HG03565 (cell line): Measurements from ENCODE around the gene SNAI3.

Experiments
- ATAC-seq: cut with Tn5 transposase; IDR thresholded peaks from one replicate; pipeline ENCODE4 v1.9.1; 2021; ENCODE audit warnings: mild to moderate bottlenecking, moderate library complexity; ENCODE audit not compliant: unreplicated experiment

Gene SNAI3

DNA sequence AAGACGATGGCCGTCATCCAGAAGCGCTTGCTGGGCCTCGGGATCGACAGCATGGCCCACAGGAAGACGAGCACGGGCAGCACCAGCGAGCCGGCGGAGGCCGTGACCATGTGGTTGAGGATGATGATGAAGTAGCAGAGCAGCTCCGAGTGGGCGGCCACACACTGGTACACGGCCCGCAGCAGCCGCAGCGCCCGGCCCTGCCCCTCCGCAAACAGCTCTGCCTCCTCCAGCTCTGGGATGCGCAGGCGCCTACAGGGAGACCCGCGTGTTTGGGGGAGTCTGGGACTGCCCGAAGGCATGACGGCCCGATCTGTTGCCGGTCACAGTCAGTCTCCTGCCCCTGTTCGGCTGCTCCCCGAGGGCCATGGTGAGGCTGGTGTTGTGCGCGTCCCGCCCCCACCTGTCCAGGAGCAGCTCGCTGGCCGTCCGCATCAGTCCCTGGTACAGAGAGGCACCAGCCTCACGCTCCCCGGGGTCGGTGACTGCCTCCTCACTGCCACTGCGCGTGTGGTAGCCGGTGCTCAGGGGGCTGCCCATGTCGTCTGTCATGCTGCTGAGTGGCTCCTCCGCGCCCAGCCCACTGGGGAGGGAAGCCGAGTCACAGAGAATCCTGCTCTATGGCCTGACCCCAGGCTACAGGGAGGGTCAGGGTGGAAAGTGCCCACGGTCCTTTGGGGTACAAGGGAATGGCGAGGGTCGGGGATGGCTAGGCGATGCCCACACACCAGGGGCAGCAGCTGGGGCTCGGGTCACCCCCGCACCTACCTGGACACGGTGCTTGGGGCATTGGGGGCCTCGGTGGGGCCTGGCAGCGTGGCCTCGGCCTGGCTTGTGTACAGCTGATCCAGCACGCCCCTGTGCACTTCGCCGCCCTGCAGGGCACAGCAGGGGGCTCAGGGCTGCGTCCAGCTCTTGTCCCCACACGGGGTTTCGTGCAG is 35.8 kb upstream of the SNAI3 start:
- ATAC-seq: no peak

DNA sequence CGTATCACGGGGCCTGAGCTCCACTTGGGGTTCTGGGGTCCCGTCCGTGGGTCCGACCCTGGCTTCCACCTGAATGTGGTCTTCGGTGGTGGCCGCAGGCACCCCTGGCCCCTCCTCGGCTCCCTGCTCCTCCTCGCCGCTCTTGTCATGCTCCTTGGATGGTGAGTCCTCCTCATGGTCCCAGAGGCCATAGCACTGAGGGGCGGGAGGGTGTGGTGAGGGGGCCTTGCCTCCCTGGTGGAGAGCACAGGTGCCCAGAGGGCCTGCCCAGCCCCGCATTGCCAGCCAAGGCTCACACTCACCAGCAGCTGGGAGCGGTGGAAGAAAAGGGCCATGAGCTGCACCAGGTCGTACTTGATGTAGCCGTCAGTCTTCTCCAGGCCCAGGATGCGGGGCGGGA is 34.9 kb upstream of the SNAI3 start:
- ATAC-seq: no peak

DNA sequence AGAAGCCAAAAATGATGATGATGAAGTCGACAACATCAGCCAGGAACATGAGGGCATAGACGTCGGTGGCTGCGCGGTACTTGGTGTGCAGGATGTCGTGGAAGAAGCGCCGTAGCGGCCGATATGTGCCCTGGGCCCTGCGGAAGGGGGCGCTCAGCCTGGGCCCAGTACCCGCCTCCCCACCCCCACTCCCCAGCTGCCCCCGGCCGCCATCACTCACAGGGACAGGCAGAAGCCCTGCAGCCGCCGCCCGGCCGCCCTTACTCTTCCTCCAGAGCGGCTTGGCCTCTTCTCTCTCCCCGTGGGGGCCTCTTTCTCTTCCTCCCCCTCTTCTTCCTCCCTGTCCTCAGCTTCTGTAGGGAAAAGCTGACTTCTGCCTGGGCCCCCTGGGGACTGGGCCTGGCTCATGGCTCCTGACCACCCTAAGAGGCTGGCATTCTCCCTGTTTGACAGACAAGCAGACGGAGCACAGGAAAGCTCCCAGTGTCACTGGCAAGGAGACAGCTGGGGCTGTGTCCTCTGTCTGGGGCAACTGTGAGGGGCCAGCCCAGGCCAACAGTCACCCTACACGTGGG is 34.2 kb upstream of the SNAI3 start:
- ATAC-seq: no peak

DNA sequence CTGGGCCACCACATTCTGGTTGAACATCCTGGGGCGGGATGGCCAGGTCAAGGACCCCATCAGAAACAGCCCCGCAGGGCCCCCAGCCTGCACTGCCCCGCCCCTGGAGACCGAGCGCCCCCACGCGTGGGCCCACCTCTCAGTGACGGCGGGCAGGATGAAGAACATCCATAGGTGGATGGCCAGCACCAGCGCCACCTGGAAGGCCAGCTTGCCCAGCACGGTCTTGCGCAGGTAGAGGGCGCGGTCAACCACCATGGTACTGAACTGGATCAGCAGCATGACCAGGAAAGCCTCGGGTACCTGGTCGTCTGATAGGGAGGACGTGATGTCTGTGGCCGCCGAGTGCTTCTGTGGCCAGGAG is 33.6 kb upstream of the SNAI3 start:
- no peak for ATAC-seq

DNA sequence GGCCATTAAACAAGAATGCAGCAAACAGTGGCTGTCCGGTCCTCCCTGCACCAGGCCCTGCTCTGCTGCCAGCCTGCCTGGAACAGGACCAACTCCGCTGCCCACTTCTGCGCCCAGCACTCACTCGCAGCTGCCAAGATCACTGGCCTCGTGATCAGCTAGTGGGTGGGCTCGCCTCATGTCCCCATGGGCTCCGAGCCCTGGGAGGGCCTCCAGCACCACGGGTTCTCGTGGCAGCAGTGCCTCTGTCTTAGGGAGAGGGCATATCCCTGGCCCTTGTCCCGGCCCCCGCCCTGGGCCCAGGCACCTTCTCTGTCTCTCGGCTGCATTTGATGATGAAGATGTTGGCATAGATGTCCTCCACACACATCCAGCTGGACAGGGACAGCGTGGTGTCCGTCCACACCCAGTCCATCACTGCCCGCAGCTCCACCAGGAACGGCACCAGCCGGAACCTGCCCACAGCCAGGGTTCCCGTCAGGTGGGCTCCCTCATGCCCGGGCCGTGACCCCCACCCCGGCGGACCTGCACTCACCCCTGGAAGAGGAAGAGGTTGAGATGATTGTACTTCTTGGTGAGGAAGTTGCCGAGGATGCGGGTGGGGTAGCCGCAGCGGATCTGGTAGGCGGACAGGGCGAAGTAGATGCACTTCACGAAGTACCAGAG is 33.1 kb upstream of the SNAI3 start:
- no peak for ATAC-seq

DNA sequence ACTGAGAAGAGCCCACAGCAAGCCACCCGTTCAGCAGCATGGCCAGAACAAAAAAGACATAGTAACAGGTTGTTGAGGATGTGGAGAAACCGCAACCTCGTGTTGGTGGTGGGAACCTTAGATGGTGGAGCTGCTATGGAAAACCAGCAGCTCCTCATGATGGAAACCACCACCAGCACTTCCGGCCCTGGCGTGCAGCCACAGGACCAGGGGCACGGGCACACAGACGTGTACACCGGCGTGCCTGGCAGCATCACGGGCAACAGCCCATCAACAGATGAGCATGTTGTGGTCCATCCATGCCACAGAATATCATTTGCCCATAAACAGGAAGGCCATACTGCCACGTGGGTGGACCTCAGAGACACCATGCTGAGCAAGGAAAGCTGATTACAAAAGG is 31.9 kb upstream of the SNAI3 start:
- no peak for ATAC-seq

DNA sequence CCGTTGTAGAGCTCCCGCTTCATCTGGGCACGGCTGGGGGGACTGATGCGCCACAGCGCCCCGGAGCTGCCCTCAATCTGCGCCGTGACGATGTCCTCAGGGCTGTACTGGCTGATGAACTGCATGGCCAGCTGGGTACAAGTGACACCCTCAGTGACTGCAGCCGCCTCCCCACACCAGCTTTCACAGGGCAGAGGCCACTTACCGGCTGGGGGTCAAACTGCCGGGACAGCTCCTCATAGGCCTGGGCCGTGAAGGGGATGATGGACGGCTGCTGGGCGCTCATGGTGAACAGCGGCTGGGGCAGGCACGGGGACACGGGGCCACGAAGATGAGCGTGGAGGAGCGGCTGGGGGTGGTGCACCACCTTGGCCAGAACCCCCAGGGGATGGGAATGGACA is 30.3 kb upstream of the SNAI3 start:
- ATAC-seq: no peak

DNA sequence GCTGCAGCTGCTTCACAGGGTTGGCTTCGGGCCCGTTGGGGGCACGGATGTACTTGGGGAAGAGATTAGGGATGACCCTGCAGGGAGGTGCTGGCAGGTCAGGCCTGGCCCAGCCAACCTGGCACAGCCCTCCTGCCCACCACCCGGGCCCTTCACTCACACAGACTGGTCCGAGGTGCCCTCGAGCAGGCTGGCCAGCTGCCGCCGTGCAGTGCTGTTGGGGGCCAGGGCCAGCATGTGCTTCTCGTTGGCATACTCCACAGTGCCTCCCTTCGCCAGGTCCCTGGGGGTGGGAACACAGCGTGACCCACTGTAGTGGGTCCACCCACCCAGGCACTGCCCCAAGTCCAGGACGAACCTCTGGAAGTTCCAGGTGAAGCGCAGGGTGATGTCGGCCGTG is 29.9 kb upstream of the SNAI3 start:
- no peak for ATAC-seq

DNA sequence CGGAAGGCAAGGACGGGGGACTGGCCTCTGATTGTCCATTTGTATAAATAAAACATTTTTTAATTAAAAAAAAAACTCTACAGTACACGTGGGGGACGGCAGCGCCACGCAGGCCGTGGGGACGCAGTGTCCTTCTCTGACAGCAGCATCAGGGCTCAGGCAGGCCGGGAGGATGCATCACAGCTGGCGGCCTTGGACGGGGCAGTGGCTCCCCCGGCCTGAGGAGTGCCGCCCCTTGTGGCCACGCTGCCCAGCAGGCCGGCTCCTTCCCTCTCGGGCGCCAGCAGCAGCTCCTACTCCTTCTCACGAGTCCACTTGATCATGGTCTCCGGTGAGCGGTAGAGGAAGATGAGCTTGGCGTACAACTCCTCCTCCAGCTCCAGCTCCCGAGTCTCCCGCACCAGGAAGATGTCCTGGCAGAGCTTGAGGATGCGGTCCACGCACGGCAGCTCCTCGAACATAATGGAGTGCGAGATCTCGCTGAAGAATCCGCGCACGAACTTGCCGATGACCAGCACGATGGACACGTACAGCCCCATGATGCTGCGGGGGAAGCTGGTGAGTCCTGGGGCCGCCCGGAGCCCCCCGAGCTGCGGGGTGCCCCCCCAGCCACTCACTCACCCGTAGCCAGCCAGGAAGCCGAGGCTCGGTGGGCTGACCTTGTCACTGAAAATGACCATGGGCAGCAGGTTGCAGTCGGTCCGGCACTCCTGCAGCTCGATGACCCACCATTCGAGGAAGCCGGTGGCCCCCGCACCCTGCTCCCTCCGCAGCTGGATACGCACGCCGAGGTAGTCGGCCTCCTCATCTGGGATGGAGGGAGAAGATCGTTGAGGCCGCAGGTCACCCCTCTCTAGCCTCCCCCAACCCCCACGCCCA is 29.2 kb upstream of the SNAI3 start:
- ATAC-seq: no peak

DNA sequence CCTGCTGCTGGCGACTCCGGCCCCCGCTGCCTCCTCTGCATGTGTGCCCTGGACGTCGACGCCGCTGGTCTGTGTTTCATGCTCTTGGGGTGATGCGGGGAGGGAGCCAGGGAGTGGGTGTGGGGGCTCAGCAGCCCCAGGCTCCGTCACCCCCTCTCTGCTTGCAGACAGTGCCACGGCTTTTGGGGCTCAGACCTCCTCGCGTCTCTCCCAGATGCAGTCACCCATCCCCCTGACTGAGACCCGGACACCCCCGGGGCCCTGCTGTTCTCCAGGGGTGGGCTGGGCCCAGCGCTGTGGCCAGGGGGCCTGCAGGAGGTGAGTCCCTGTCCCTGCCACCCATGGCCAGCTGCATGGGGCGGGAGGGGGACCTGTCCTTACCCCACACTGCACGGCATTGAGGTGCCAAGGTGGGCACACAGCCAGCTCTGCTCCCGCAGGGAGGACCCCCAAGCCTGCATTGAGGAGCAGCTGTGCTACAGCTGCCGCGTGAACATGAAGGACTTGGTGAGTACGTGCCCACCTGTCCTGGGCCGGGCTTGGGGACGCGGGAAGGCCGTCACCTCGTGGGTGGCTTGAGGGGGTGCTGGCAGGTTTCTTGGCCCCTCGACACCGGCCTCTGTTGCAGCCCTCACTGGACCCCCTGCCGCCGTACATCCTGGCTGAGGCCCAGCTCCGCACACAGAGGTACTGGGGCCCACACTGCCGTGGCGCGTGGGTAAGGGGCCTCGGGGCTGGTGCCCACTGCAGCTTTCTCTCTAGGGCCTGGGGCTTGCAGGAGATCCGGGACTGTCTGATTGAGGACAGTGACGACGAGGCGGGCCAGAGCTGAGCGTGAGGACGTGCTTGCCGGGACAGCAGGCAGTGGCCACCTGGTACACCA is 28.4 kb upstream of the SNAI3 start:
- no peak for ATAC-seq

DNA sequence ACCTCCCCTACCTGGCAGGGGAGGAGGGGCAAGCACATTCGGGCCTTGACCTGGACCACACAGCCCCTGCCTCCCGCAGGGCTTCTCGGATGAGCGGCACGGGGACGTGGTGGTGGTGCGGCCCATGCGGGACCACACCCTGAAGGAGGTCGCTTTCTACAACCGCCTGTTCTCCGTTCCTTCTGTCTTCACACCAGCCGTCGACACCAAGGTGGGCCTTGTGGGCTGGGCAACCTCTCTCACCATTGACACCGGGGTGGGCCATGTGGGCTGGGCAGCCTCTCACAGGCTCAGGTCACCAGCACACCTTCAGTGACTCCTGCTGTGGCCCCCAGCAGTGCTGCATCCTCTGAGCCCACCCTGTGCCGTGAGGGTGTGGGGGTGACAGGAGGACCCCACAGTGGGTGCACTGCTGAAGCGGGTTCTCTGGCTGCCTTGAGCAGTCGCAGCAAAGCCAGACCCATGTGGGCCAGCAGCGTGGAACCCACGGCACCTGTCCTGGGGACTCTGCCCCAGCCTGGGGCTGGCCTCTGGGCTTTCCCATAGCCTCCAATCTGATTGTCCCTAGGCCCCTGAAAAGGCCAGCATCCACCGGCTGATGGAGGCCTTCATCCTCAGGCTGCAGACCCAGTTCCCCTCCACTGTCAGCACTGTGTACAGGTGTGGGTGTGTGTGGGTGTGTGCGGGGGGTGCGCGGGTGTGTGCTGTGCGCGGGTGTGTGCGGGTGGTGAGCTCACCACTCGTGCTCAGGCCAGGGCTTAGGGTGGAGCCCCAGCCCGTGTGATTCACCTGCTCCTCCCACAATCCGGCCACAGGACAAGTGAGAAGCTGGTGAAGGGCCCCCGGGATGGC is 27.5 kb upstream of the SNAI3 start:
- ATAC-seq: no peak

DNA sequence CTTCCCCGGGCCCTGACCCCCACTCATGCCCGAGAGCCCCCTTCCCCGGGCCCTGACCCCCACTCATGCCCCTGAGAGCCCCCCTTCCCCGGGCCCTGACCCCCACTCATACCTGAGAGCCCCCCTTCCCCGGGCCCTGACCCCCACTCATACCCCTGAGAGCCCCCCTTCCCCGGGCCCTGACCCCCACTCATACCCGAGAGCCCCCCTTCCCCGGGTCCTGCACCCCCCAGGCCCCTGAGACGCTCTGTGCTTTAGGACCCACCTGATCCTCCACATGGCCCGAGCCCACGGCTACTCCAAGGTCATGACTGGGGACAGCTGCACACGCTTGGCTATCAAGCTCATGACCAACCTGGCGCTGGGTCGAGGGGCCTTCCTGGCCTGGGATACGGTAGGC is 26.7 kb upstream of the SNAI3 start:
- ATAC-seq: no peak

DNA sequence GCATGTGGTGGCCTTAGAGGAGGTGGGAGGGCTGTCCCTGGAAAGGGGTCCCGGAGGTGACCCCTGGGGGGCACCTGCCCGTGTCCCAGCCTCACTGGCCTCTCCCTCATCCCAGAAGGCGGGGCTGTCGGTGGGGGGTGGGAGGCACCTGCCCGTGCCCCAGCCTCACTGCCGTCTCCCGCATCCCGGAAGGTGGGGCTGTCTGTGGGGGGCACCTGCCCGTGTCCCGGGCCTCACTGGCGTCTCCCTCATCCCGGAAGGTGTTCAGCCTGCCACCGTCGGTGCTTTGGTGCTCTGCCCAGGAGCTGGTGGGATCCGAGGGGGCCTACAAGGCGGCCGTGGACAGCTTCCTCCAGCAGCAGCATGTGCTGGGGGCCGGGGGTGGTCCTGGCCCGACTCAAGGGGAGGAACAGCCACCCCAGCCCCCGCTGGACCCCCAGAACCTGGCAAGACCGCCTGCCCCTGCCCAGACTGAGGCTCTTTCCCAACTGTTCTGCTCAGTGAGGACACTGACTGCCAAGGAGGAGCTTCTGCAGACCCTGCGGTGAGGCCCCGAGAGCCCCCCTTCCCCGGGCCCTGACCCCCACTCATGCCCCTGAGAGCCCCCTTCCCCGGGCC is 26.2 kb upstream of the SNAI3 start:
- no peak for ATAC-seq

DNA sequence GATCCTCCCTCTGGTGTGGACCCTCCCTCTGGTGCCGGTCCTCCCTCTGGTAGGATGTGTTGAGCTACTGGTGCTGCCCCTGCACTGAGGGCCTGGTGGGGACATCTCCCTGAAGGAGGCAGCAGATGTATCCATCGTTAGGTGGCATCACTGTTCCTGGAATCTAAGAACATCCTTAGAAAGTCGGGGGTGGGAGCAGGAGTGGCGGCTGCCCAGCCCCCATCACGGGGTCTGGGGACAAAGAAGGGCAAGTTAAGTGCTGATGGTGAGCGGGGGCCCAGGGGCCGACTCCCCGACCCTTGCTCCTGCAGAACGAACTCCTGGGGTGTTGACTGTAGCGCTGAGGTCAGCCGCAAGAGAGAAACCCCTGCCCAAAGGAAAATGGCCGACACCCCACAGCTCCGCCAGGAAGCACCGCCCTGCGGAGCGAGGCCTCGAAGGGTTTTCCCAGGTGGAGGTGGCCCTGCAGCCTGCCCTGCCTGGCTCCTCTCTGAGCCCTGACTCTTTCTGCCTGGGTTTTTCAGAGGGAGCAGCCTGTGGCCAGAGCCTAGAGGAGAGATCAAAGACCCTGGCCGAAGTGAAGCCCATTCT is 25.5 kb upstream of the SNAI3 start:
- no peak for ATAC-seq

DNA sequence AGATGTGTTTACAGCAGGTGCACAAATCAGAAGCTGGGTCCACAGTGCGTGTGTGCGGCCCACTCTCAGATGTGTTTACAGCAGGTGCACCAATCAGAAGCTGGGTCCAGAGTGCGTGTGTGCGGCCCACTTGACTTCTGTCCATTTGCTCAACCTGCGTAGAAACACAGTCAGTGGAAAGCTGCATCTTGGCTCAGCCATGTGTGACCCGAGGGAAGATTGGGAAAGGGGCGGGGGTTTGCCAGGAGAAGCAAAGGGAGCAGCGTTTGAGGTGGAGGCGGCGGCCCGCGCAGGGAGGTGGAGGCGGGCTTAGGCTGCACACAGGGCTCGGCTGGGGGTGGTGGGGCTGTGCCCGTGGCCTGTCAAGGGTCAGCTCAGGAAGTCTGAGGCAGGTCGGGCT is 24.2 kb upstream of the SNAI3 start:
- no peak for ATAC-seq

DNA sequence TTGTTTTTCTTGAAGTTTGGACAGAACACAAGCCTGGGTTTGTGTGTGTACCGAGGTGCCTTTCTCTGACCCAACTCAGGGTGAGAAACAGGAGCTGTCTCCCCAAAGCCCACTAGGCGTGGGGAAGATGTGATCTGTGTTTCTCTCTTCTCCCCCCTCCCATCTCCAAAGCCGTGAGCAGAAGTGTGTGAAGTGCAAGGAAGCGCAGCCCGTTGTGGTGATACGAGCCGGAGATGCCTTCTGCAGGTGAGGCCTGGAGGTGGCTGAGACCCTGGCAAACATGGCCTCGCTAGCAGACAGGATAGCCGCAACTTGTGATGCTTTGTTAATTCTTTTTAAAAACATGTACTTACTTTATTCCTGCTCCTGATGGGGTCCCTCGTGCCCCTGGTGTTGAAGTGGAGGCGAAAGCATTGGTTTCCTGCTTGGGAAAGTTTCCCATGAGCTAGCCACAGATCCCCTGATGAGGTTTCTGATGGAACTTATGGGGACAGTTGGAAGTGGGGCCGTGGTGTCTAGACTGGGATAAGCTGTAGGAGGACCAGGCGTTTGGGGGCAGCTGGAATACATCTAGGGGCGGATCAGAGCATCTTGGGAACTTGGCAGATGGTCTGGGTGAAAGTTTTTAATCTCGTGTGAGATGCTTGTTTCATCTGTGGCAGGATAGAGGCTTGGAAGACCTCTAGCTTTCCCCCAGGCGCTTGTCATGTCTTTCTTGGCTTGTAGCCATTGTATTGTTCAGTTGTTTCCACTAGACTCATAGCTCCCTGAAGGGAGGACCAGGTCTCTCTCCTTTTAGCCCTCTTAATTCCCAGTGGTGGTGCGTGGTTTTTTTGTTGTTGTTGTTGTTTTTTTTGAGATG is 20.9 kb upstream of the SNAI3 start:
- no peak for ATAC-seq

DNA sequence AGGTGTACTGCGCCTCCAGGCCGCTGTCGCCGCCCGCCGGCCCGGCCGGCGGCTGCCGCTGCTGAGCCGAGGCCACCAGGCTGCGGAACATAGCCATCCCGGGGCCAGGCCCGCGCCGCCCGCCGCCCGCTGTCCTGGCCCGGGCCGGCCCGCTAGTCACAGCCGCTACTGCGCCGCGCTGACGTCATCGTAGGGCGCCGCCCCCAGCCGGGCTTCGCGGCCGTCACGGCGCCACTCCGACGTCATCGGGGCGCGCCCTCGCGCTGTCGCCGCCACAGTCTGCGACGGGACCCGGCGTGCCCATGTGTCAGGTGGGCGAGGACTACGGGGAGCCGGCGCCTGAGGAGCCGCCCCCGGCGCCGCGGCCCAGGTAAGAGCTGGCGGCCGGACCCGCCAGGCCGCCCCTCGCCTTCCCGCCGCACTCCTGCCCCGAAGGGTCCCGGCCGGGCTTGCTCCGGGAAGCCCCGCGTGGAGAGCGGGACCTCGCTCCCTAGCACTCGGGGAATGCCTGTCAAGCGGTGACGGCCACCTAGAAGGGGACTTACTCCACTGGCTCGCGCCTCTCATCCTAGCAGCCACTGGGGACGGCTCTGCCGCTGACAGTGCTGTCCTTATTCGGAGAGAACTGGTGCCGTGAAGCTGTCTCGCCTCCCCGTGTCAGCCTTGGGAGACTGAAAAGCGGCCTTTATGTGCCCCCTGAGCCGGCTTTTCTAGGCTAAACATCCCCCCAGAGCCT is 20.1 kb upstream of the SNAI3 start, which contains the start of the genes CTU2 and RNF166:
CTU2 (plus strand) TSS at position 275 of the 736 bp plus-strand sequence; CDS start at position 303, 28 bp downstream.
RNF166 (minus strand) TSS at position 180 of the 736 bp plus-strand sequence; CDS start at position 97, 83 bp downstream.
- peak; percentile 64 for ATAC-seq
